Prostate gland (tissue), 2 donors: ENCODE measurements around the gene GPRC5D.

Experiments
- CTCF ChIP-seq, 4 experiments: fragments of 200-600 bp in 2 of 4; fragments of 450-650 bp in 2 of 4; sonication (generic) in 2 of 4; IDR thresholded peaks; 1 replicate in 3 of 4; 2 replicates in 1 of 4; pipeline ENCODE4 v1.5.1; 2016 to 2019; ENCODE audit warnings: antibody characterized with exemption in 4 of 4, mild to moderate bottlenecking in 2 of 4, moderate library complexity in 2 of 4
- POLR2A ChIP-seq: fragments of 450-650 bp; IDR thresholded peaks from one replicate; pipeline ENCODE4 v1.6.1; 2016; ENCODE audit warnings: antibody characterized with exemption, mild to moderate bottlenecking

GRCh38 chr12:12986775-12987331 lies 34.9 kb upstream of the GPRC5D start:
- TF ChIP-seq CTCF (IDR thresholded peaks at IDR 0.05) (no peak), POLR2A (no peak)
